Osteocyte (in vitro differentiated cells): Measurements from ENCODE around the gene PDXK. TPM values are rescaled to one million over a fixed set of nuclear protein-coding genes. Genes with fewer than 3 reads are reported as not detected.

Source experiments
- DNase-seq: peaks from one replicate; pipeline ENCODE4 v3.0.0; 2021; ENCODE audit warnings: mixed read lengths; ENCODE audit not compliant: unreplicated experiment; ENCODE audit errors: extremely low spot score
- H3K27ac Mint-ChIP-seq: one replicate; pipeline ENCODE4 v1.8.0; 2021; ENCODE audit warnings: mild to moderate bottlenecking, mixed read lengths; ENCODE audit not compliant: unreplicated experiment
- H3K27me3 Mint-ChIP-seq: one replicate; pipeline ENCODE4 v1.8.0; 2021; ENCODE audit warnings: mixed read lengths; ENCODE audit not compliant: unreplicated experiment
- H3K36me3 Mint-ChIP-seq: one replicate; pipeline ENCODE4 v1.8.0; 2021; ENCODE audit warnings: mixed read lengths; ENCODE audit not compliant: unreplicated experiment
- H3K4me1 Mint-ChIP-seq: one replicate; pipeline ENCODE4 v1.8.0; 2021; ENCODE audit warnings: mixed read lengths; ENCODE audit not compliant: unreplicated experiment
- H3K4me3 Mint-ChIP-seq: one replicate; pipeline ENCODE4 v1.8.0; 2021; ENCODE audit warnings: mild to moderate bottlenecking, moderate library complexity, mixed read lengths; ENCODE audit not compliant: unreplicated experiment
- H3K9me3 Mint-ChIP-seq: one replicate; pipeline ENCODE4 v1.8.0; 2021; ENCODE audit warnings: mixed read lengths; ENCODE audit not compliant: unreplicated experiment
- CTCF ChIP-seq: fragments of 200-600 bp; sonication (generic); IDR thresholded peaks from 2 replicates; pipeline ENCODE4 v1.5.0; 2021; ENCODE audit warnings: antibody characterized with exemption, mild to moderate bottlenecking, moderate library complexity
- total RNA-seq: library from RNA; stranded (reverse); gene quantifications from 2 replicates; pipeline ENCODE4 v1.2.1, GENCODE V29; 2021

Gene PDXK
- total RNA-seq, 1 donor from 2014 or later = 96.7 TPM

- TF ChIP-seq CTCF = no peak
- H3K4me3 Mint-ChIP-seq = no peak overlapping the region
- H3K27ac Mint-ChIP-seq = no peak overlapping the region
- DNase-seq = no peak
- H3K9me3 Mint-ChIP-seq = no peaks in the 10 kb centered on the region
- peaks cover 9% of the 10 kb centered on the region for H3K4me1 Mint-ChIP-seq
- no peaks in the 10 kb centered on the region for H3K27me3 Mint-ChIP-seq
- no peaks in the 10 kb centered on the region for H3K36me3 Mint-ChIP-seq
These were observed 92.6 kb downstream of the PDXK start for GRCh38 chr21:43811262-43812105.

Other genes starting within 250 kb of the PDXK start
- gene HSF2BP, start 59.6 kb upstream of the PDXK start, total RNA-seq = 3.4 and 3.7 TPM in 2 replicates
- 26.0 and 26.5 TPM in 2 replicates for gene RRP1B, start 59.6 kb upstream of the PDXK start, total RNA-seq
- gene CSTB, start 57.2 kb downstream of the PDXK start, total RNA-seq = 59.1 and 65.3 TPM in 2 replicates
- gene RRP1, start 70.4 kb downstream of the PDXK start, total RNA-seq = 22.8 and 26.7 TPM in 2 replicates
- gene AGPAT3, start 146.1 kb downstream of the PDXK start, total RNA-seq = 62.1 and 63.2 TPM in 2 replicates